ENCODE data around the gene ZMIZ1.

DNA sequence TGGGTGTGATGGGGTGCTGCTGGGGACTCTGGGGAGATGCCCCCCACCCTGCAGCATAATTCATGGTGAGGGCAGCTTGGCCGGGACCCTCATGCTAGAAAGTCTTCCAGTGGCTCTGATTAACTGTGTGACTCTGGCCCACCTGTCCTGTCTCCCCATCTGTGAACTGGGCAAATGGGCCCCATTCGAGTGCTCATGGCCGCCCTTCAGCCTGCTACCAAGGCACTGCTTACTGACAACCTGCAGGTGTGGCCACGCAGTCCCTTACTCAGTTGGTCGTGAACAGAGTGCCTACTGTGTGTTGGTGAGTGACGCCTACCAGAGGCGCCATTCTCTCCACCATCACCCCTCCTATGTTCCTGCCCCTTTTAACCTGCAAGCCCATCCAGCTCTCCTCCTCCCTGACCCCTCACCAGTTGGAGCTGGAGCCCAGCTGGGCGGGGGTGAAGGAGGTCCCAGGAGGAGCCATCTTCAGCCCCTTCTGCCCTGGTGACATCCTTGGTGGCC is 109.4 kb downstream of the ZMIZ1 start:
- TF ChIP-seq YY1 (IDR thresholded peaks at IDR 0.05; ENCODE audit: insufficient read depth, insufficient read length) (no peak), ZNF274 (IDR thresholded peaks at IDR 0.05; ENCODE audit: low read depth, low read length) (no peak)

Data from NT2/D1 (cell line).